NB4 (cell line): ENCODE results near the gene TPSD1.

Experiments used
- DNase-seq: peaks from one replicate; pipeline ENCODE4 v3.0.0; 2010; ENCODE audit warnings: low read depth
- H3K4me3 ChIP-seq: one replicate; pipeline ENCODE4 v1.5.1; 2011; ENCODE audit warnings: mild to moderate bottlenecking, low read depth, low read length, moderate library complexity
- MYC ChIP-seq: IDR thresholded peaks from 2 replicates; pipeline ENCODE4 v1.6.1; 2011; ENCODE audit warnings: low read depth, low read length
- POLR2A ChIP-seq: IDR thresholded peaks from 2 replicates; pipeline ENCODE4 v1.6.1; 2011; ENCODE audit warnings: mild to moderate bottlenecking; ENCODE audit not compliant: insufficient read length; ENCODE audit errors: extremely low read depth
- TF ChIP-seq, protein P1 (sequence below): IDR thresholded peaks from 2 replicates; pipeline ENCODE4 v1.6.1; 2011; ENCODE audit warnings: low read depth, low read length
- TF ChIP-seq, protein P2 (sequence below): IDR thresholded peaks from one replicate; pipeline ENCODE4 v1.5.1; 2012; ENCODE audit warnings: low read depth, low read length

The TPSD1 gene

GRCh38 chr16:1218930-1219611 lies 36.8 kb upstream of the TPSD1 start:
- TF ChIP-seq, protein P1, sequence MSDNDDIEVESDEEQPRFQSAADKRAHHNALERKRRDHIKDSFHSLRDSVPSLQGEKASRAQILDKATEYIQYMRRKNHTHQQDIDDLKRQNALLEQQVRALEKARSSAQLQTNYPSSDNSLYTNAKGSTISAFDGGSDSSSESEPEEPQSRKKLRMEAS: no peak
- no peak for TF ChIP-seq MYC
- TF ChIP-seq, protein P2, sequence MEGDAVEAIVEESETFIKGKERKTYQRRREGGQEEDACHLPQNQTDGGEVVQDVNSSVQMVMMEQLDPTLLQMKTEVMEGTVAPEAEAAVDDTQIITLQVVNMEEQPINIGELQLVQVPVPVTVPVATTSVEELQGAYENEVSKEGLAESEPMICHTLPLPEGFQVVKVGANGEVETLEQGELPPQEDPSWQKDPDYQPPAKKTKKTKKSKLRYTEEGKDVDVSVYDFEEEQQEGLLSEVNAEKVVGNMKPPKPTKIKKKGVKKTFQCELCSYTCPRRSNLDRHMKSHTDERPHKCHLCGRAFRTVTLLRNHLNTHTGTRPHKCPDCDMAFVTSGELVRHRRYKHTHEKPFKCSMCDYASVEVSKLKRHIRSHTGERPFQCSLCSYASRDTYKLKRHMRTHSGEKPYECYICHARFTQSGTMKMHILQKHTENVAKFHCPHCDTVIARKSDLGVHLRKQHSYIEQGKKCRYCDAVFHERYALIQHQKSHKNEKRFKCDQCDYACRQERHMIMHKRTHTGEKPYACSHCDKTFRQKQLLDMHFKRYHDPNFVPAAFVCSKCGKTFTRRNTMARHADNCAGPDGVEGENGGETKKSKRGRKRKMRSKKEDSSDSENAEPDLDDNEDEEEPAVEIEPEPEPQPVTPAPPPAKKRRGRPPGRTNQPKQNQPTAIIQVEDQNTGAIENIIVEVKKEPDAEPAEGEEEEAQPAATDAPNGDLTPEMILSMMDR: no peak
- TF ChIP-seq POLR2A: no peak
- no peak for DNase-seq
- H3K4me3 ChIP-seq: no peak overlapping the region

GRCh38 chr16:1220098-1220728 lies 35.7 kb upstream of the TPSD1 start:
- TF ChIP-seq, protein P1: no peak
- no peak for TF ChIP-seq POLR2A
- TF ChIP-seq MYC: no peak
- TF ChIP-seq, protein P2: no peak
- DNase-seq: no peak
- no peak overlapping the region for H3K4me3 ChIP-seq

GRCh38 chr16:1220841-1221627 lies 34.8 kb upstream of the TPSD1 start:
- no peak for TF ChIP-seq POLR2A
- TF ChIP-seq, protein P2: no peak
- no peak for TF ChIP-seq MYC
- TF ChIP-seq, protein P1: no peak
- H3K4me3 ChIP-seq: no peak overlapping the region
- DNase-seq: no peak

- TF ChIP-seq MYC: no peak
- TF ChIP-seq, protein P1: no peak
- DNase-seq: no peak
Measured at GRCh38 chr16:1221628-1222552, 34.0 kb upstream of the TPSD1 start.

DNA sequence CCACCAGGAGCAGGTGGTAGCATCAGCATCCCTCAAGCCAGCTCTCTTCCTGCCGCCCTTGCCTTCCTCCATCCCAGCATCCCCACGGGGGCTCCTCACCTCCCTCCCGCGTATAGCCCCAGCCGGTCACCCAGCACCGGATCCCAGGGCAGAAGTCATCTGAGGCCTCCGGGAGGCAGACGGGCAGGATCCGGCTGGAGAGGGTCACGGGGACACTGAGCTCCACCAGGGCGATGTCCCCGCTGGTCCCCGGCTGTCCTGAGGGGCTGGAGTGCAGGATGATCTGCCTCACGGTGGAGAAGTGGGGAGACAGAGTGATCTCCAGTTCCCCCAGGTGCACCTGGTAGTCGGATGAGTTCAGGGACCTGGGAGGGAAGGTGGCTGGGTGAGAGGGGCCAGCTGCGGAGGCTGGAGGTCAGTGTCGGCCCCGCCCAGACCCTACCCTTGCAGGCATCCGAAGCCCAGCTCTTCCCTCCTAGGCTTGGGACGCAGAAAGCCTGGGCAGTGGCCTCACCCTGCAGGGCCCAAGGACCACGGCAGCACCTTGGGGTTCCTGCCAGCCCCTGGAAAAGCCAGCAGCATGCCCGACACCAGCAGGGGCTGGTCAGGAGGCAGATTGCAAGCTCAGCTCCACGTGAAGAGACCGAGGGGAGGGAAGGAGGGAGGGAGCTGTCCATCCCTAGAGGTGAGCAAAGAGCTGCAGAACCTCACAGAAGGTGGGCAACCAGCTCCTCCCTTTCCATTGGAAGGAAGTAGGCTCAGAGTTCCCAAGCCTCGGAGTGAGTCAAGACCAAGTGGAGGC lies 33.1 kb upstream of the TPSD1 start:
- no peak overlapping the region for H3K4me3 ChIP-seq
- no peak for DNase-seq
- TF ChIP-seq, protein P1: no peak
- TF ChIP-seq MYC: no peak
- TF ChIP-seq POLR2A: no peak
- TF ChIP-seq, protein P2: no peak

More at GRCh38 chr16:1221628-1222552, 34.0 kb upstream of the TPSD1 start:
- no peak overlapping the region for H3K4me3 ChIP-seq
